Fibroblast of lung (primary cell): Measurements from ENCODE around the gene LCE5A. TPM values are rescaled to one million over a fixed set of nuclear protein-coding genes. Genes with fewer than 3 reads are reported as not detected.

Experiments used
- polyA plus RNA-seq, 2 donors: library from polyadenylated mRNA; depleted of rRNA in 1 of 2; stranded (reverse) in 1 of 2; unstranded in 1 of 2; fragments of >200 nt; gene quantifications; 2 replicates each; pipeline ENCODE4 v1.2.1, GENCODE V29; 2011 to 2012; ENCODE audit warnings: missing spikeins in 1 of 2
- total RNA-seq: library from RNA; depleted of rRNA; stranded (reverse); fragments of >200 nt; gene quantifications from 2 replicates; pipeline ENCODE4 v1.2.1, GENCODE V29; 2014

Gene LCE5A
- total and polyA plus RNA-seq, 2 donors (not counting 1 experiment from before 2014, with no cell fraction given): not detected

Other genes with a start within 250 kb of the LCE5A start
- gene FLG, start 185.6 kb upstream of the LCE5A start, total RNA-seq: under 0.01 TPM in 1 of 2 replicates, not detected in the other
- not detected in 2 replicates for gene FLG, start 185.6 kb upstream of the LCE5A start, polyA plus RNA-seq
- not detected in 2 replicates for gene FLG2, start 150.8 kb upstream of the LCE5A start, total RNA-seq
- gene FLG2, start 150.8 kb upstream of the LCE5A start, polyA plus RNA-seq: not detected in 2 replicates
- gene CRNN, start 96.5 kb upstream of the LCE5A start, total RNA-seq: not detected in 2 replicates
- gene CRNN, start 96.5 kb upstream of the LCE5A start, polyA plus RNA-seq: not detected in 2 replicates
- not detected in 2 replicates for gene CRCT1, start 3.7 kb downstream of the LCE5A start, total RNA-seq
- gene CRCT1, start 3.7 kb downstream of the LCE5A start, polyA plus RNA-seq: not detected in 2 replicates
- gene LCE3E, start 56.0 kb downstream of the LCE5A start, total RNA-seq: not detected in 2 replicates
- not detected in 2 replicates for gene LCE3E, start 56.0 kb downstream of the LCE5A start, polyA plus RNA-seq
- gene LCE3D, start 69.7 kb downstream of the LCE5A start, total RNA-seq: not detected in 2 replicates
- gene LCE3D, start 69.7 kb downstream of the LCE5A start, polyA plus RNA-seq: not detected in 2 replicates
- gene LCE3C, start 89.4 kb downstream of the LCE5A start, total RNA-seq: not detected in 2 replicates
- not detected in 2 replicates for gene LCE3C, start 89.4 kb downstream of the LCE5A start, polyA plus RNA-seq
- not detected in 2 replicates for gene LCE3B, start 103.0 kb downstream of the LCE5A start, total RNA-seq
- not detected in 2 replicates for gene LCE3B, start 103.0 kb downstream of the LCE5A start, polyA plus RNA-seq
- not detected in 2 replicates for gene LCE3A, start 112.3 kb downstream of the LCE5A start, total RNA-seq
- not detected in 2 replicates for gene LCE3A, start 112.3 kb downstream of the LCE5A start, polyA plus RNA-seq
- gene LCE2D, start 152.6 kb downstream of the LCE5A start, total RNA-seq: not detected in 2 replicates
- gene LCE2D, start 152.6 kb downstream of the LCE5A start, polyA plus RNA-seq: not detected in 2 replicates
- not detected in 2 replicates for gene LCE2C, start 164.5 kb downstream of the LCE5A start, total RNA-seq
- 0.12 and 1.5 TPM in 2 replicates for gene LCE2C, start 164.5 kb downstream of the LCE5A start, polyA plus RNA-seq
- not detected in 2 replicates for gene LCE2B, start 175.3 kb downstream of the LCE5A start, total RNA-seq
- 0.17 and 0.53 TPM in 2 replicates for gene LCE2B, start 175.3 kb downstream of the LCE5A start, polyA plus RNA-seq
- 0.33 TPM in 1 of 2 replicates, not detected in the other for gene LCE2A, start 187.5 kb downstream of the LCE5A start, total RNA-seq
- gene LCE2A, start 187.5 kb downstream of the LCE5A start, polyA plus RNA-seq: 0.91 and 8.1 TPM in 2 replicates
- gene LCE4A, start 197.4 kb downstream of the LCE5A start, total RNA-seq: not detected in 2 replicates
- gene LCE4A, start 197.4 kb downstream of the LCE5A start, polyA plus RNA-seq: not detected in 2 replicates
- gene KPRP, start 247.2 kb downstream of the LCE5A start, total RNA-seq: not detected in 2 replicates
- gene KPRP, start 247.2 kb downstream of the LCE5A start, polyA plus RNA-seq: 0.33 and 0.63 TPM in 2 replicates